Frontal cortex (tissue), 4 donors: Measurements from ENCODE around the gene FRMD3. TPM values are rescaled to one million over a fixed set of nuclear protein-coding genes. Genes with fewer than 3 reads are reported as not detected.

ENCODE experiments used
- DNase-seq, 2 donors: peaks; one replicate each; pipeline ENCODE4 v3.0.0; 2012; ENCODE audit warnings: low spot score in 2 of 2
- FAIRE-seq: peaks from 2 replicates; lab custom pipeline; 2012; peaks lifted over from hg19 to GRCh38; lab: Jason Lieb, UNC
- total RNA-seq: library from RNA; depleted of rRNA; stranded (reverse); fragments of >200 nt; gene quantifications from one replicate; pipeline ENCODE4 v1.2.3, GENCODE V29; 2014
- donor health status: control.
- donor health status: control.
- donor health status: control.

Gene FRMD3
- total RNA-seq, 1 donor from 2014 or later = 43.6 TPM

GRCh38 chr9:83307066-83307724 lies 231.0 kb downstream of the FRMD3 start:
- FAIRE-seq (no peak), DNase-seq (no peak)

GRCh38 chr9:83304686-83305085 lies 233.5 kb downstream of the FRMD3 start:
- FAIRE-seq (no peak), DNase-seq (peak; percentile 37 to 60)

GRCh38 chr9:83299571-83299970 lies 238.6 kb downstream of the FRMD3 start:
- FAIRE-seq = no peak
- DNase-seq = no peak

- DNase-seq (no peak), FAIRE-seq (no peak)
Observed at GRCh38 chr9:83299094-83299493, 239.1 kb downstream of the FRMD3 start.

- DNase-seq (no peak), FAIRE-seq (no peak)
Observed at GRCh38 chr9:83296123-83296522, 242.1 kb downstream of the FRMD3 start.

- FAIRE-seq (no peak), DNase-seq (no peak)
Observed at GRCh38 chr9:83294816-83295215, 243.4 kb downstream of the FRMD3 start.

GRCh38 chr9:83291196-83291595 lies 247.0 kb downstream of the FRMD3 start:
- no peak for DNase-seq
- FAIRE-seq = no peak

GRCh38 chr9:83290692-83291091 lies 247.5 kb downstream of the FRMD3 start:
- FAIRE-seq = no peak

GRCh38 chr9:83287021-83287420 lies 251.2 kb downstream of the FRMD3 start:
- FAIRE-seq = no peak
- DNase-seq = no peak

More at GRCh38 chr9:83290692-83291091, 247.5 kb downstream of the FRMD3 start:
- DNase-seq = no peak

GRCh38 chr9:83285445-83286225 lies 252.6 kb downstream of the FRMD3 start:
- no peak for FAIRE-seq
- DNase-seq = no peak

GRCh38 chr9:83284746-83285145 lies 253.5 kb downstream of the FRMD3 start:
- FAIRE-seq = no peak
- DNase-seq = no peak

- DNase-seq = no peak
- FAIRE-seq = no peak
Observed at GRCh38 chr9:83283528-83283927, 254.7 kb downstream of the FRMD3 start.

- DNase-seq = peak in 1 of 2 donors; percentile 22
- no peak for FAIRE-seq
Observed at GRCh38 chr9:83281306-83282255, 256.6 kb downstream of the FRMD3 start.

GRCh38 chr9:83280790-83281189 lies 257.4 kb downstream of the FRMD3 start:
- no peak for FAIRE-seq

GRCh38 chr9:83280268-83280667 lies 257.9 kb downstream of the FRMD3 start:
- FAIRE-seq (no peak), DNase-seq (no peak)

More at GRCh38 chr9:83280790-83281189, 257.4 kb downstream of the FRMD3 start:
- DNase-seq = no peak

- DNase-seq (no peak), FAIRE-seq (no peak)
Observed at GRCh38 chr9:83274787-83275186, 263.4 kb downstream of the FRMD3 start.

GRCh38 chr9:83271665-83272071 lies 266.5 kb downstream of the FRMD3 start:
- no peak for FAIRE-seq
- DNase-seq = no peak

- no peak for DNase-seq
Observed at GRCh38 chr9:83270116-83270515, 268.1 kb downstream of the FRMD3 start.

GRCh38 chr9:83267741-83268140 lies 270.5 kb downstream of the FRMD3 start:
- FAIRE-seq = no peak
- no peak for DNase-seq

More at GRCh38 chr9:83270116-83270515, 268.1 kb downstream of the FRMD3 start:
- FAIRE-seq = no peak
